ENCODE measurements around the gene CST9L.

DNA sequence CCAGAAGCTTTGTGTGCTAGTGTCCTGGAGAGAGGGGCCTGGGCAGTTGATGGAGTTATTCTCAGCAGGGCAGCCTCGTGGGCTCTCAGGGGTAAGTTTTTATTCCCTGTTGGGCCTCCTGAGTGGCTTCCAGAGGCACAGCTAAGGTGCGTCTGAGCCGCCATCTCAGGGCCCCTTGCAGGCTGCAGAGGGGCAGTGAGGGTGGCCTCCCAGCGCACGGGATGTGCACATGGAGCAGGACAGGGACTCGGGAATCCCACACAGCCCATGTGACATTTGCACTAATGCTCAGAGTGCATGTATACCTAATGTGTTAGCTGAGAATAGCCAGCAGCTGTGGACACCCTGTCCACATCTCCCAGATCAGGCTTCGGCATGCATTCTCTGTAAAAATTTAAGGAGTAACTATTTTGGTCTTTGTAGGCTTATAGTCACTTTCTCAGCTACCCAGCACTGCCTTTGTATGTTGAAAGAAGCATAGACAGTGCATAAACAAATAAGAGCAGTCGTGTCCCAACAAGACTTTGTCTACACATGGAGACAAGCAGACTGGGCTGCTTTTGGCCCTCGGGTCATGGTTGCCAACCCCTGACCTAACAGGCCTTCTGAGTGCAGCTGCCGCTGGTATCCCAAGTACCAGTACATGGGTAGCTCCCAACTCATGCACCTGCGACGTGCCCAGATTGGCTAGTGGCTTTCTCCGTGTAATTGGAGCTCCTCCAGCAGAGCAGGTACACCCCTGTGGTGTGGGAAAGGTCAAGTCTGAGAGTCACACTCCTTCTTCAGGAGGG, 18.6 kb upstream of the CST9L start:
- TF ChIP-seq, protein P1, sequence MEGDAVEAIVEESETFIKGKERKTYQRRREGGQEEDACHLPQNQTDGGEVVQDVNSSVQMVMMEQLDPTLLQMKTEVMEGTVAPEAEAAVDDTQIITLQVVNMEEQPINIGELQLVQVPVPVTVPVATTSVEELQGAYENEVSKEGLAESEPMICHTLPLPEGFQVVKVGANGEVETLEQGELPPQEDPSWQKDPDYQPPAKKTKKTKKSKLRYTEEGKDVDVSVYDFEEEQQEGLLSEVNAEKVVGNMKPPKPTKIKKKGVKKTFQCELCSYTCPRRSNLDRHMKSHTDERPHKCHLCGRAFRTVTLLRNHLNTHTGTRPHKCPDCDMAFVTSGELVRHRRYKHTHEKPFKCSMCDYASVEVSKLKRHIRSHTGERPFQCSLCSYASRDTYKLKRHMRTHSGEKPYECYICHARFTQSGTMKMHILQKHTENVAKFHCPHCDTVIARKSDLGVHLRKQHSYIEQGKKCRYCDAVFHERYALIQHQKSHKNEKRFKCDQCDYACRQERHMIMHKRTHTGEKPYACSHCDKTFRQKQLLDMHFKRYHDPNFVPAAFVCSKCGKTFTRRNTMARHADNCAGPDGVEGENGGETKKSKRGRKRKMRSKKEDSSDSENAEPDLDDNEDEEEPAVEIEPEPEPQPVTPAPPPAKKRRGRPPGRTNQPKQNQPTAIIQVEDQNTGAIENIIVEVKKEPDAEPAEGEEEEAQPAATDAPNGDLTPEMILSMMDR (IDR thresholded peaks at IDR 0.05; ENCODE audit: low read depth, low read length, poor library complexity, severe bottlenecking), result no peak
- TF ChIP-seq EZH2phosphoT487 (IDR thresholded peaks at IDR 0.05; ENCODE audit: borderline replicate concordance, low read length), result no peak
